Stimulated activated CD4-positive, alpha-beta T cell treated with anti-CD3 and anti-CD28 coated beads, TNF-alpha, amount 100 ng/mL, for 1 hour (primary cell): Measurements from ENCODE around the gene DDX19B.
"Not testable (repeated sequence)": the region's sequence is repeated elsewhere in the genome, so short reads cannot be mapped to it uniquely, and the experiment has no call there.

Source experiments
- DNase-seq, 3 donors: peaks; one replicate each; pipeline ENCODE4 v3.0.0-alpha.2; 2020; ENCODE audit warnings: low read depth in 3 of 3, low spot score in 1 of 3

Gene DDX19B

GRCh38 chr16:70298988-70299938 lies at the start of gene DDX19B:
Gene DDX19B, plus strand, starts transcription at chr16:70299186. Its CDS starts 112 bp downstream, at chr16:70299298.
- DNase-seq, result peak in 2 of 3 donors; percentile 3 to 33

GRCh38 chr16:70249697-70250096 lies 49.3 kb upstream of the DDX19B start:
- DNase-seq, result not testable (repeated sequence)

- DNase-seq, result no peak
These were observed 48.0 kb upstream of the DDX19B start for GRCh38 chr16:70250748-70251628.

- DNase-seq, result peak; percentile 80 to 85 (median 82)
These were observed 47.2 kb upstream of the DDX19B start, which contains the start of gene EXOSC6 for GRCh38 chr16:70251629-70252354. Gene EXOSC6, minus strand, starts transcription at chr16:70251940. Its CDS starts 40 bp downstream, at chr16:70251900.

GRCh38 chr16:70252355-70252988 lies 46.5 kb upstream of the DDX19B start:
- no peak for DNase-seq

GRCh38 chr16:70253291-70254106 lies 45.5 kb upstream of the DDX19B start:
- DNase-seq, result no peak

GRCh38 chr16:70254180-70254964 lies 44.6 kb upstream of the DDX19B start:
- no peak for DNase-seq

- DNase-seq, result no peak
These were observed 44.1 kb upstream of the DDX19B start for GRCh38 chr16:70254965-70255286.

GRCh38 chr16:70255574-70255973 lies 43.4 kb upstream of the DDX19B start:
- no peak for DNase-seq

- DNase-seq, result no peak
These were observed 41.6 kb upstream of the DDX19B start for GRCh38 chr16:70257391-70257790.

- DNase-seq, result no peak
These were observed 40.9 kb upstream of the DDX19B start for GRCh38 chr16:70258065-70258464.

- no peak for DNase-seq
These were observed 40.0 kb upstream of the DDX19B start for GRCh38 chr16:70258946-70259345.

GRCh38 chr16:70259903-70260302 lies 39.1 kb upstream of the DDX19B start:
- not testable (repeated sequence) for DNase-seq

GRCh38 chr16:70267516-70267915 lies 31.5 kb upstream of the DDX19B start:
- no peak for DNase-seq

- DNase-seq, result not testable (repeated sequence)
These were observed 31.1 kb upstream of the DDX19B start for GRCh38 chr16:70267922-70268321.

GRCh38 chr16:70269471-70269870 lies 29.5 kb upstream of the DDX19B start:
- DNase-seq, result no peak

GRCh38 chr16:70270176-70270575 lies 28.8 kb upstream of the DDX19B start:
- DNase-seq, result no peak

GRCh38 chr16:70271696-70272095 lies 27.3 kb upstream of the DDX19B start:
- DNase-seq, result no peak

- DNase-seq, result no peak
These were observed 22.6 kb upstream of the DDX19B start for GRCh38 chr16:70276392-70276791.
